Glutamatergic neuron (in vitro differentiated cells): ENCODE data around the gene FBXL17. TPM values are rescaled to one million over a fixed set of nuclear protein-coding genes. Genes with fewer than 3 reads are reported as not detected.

ENCODE experiments used
- DNase-seq: peaks from one replicate; pipeline ENCODE4 v3.0.0; 2022
- H3K27ac Mint-ChIP-seq: one replicate; pipeline ENCODE4 v1.8.0; 2020; ENCODE audit warnings: mild to moderate bottlenecking, mixed read lengths, inconsistent platforms; ENCODE audit not compliant: unreplicated experiment
- H3K27me3 Mint-ChIP-seq: one replicate; pipeline ENCODE4 v1.8.0; 2020; ENCODE audit warnings: mild to moderate bottlenecking, moderate library complexity, mixed read lengths, inconsistent platforms; ENCODE audit not compliant: unreplicated experiment
- H3K36me3 Mint-ChIP-seq: one replicate; pipeline ENCODE4 v1.8.0; 2020; ENCODE audit warnings: mild to moderate bottlenecking, mixed read lengths, inconsistent platforms; ENCODE audit not compliant: unreplicated experiment
- H3K4me1 Mint-ChIP-seq: one replicate; pipeline ENCODE4 v1.8.0; 2020; ENCODE audit warnings: mild to moderate bottlenecking, low read depth, mixed read lengths, inconsistent platforms; ENCODE audit not compliant: unreplicated experiment
- H3K4me3 Mint-ChIP-seq: one replicate; pipeline ENCODE4 v1.8.0; 2020; ENCODE audit warnings: mild to moderate bottlenecking, mixed read lengths, inconsistent platforms; ENCODE audit not compliant: unreplicated experiment
- H3K9me3 Mint-ChIP-seq: one replicate; pipeline ENCODE4 v1.8.0; 2020; ENCODE audit warnings: mild to moderate bottlenecking, moderate library complexity, mixed read lengths, inconsistent platforms; ENCODE audit not compliant: unreplicated experiment
- CTCF ChIP-seq: fragments of 200-600 bp; sonication (generic); IDR thresholded peaks from one replicate; pipeline ENCODE4 v1.5.0; 2021; ENCODE audit not compliant: partially characterized antibody, unreplicated experiment
- total RNA-seq: library from RNA; stranded (reverse); fragmentation: NEBNext Ultra II Directional; extraction: Animal tissue kit (Norgen Biotek cat#: 25700); gene quantifications from one replicate; pipeline ENCODE4 v1.2.1, GENCODE V29; 2021; ENCODE audit not compliant: unreplicated experiment

FBXL17 gene
- total RNA-seq, 1 donor from 2014 or later, result 20.3 TPM

- Mint-ChIP-seq H3K36me3 (no peaks in the 10 kb centered on the region), H3K27me3 (no peaks in the 10 kb centered on the region), H3K4me1 (peaks cover 3% of the 10 kb centered on the region), H3K27ac (no peak overlapping the region), H3K4me3 (no peak overlapping the region), H3K9me3 (peaks cover 2% of the 10 kb centered on the region)
- TF ChIP-seq CTCF, result no peak
- DNase-seq, result no peak
These were observed 122.6 kb downstream of the FBXL17 start for GRCh38 chr5:108259306-108259705.

DNA sequence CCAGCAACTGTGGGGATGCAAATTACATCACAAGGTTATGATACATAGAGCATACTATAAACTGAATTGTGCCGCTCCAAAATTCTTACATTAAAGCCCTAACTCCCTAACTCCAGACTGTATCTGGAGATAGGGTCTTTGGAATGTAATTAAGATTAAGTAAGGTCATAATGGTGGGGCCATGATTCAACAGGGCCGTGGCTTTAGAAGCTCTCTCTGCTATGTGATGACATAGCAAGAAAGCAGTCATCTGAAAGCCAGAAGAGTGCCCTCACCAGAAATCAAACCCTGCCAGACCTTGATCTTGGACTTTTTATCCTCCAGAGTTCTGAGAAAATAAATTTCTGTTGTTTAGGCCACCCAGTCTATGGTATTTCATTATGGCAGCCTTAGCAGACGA lies 123.9 kb downstream of the FBXL17 start:
- Mint-ChIP-seq H3K36me3 (no peaks in the 10 kb centered on the region), H3K4me3 (no peak overlapping the region), H3K9me3 (peaks cover 2% of the 10 kb centered on the region), H3K27ac (no peak overlapping the region), H3K4me1 (peaks cover 3% of the 10 kb centered on the region), H3K27me3 (no peaks in the 10 kb centered on the region)
- DNase-seq, result no peak
- TF ChIP-seq CTCF, result no peak

DNA sequence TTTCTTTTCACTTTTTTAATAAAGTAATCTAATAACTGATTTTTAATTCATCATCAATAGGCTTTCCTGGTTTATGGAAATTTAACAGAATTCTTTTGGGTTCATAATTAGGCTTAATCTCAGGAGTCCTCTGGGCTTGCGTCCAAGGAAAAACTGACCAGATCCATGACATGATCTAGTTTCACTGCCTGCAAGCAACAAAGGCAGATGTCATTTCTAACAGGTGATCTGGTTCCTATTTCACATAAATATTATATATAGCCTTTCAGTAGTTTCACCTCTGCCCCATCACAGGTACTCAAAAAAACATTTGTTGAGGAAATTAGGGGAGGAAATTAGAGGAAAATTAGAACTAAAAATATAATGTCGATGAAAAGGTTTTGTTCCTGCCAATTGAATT lies 126.4 kb downstream of the FBXL17 start:
- no peak for DNase-seq
- H3K4me1 Mint-ChIP-seq, result peaks cover 3% of the 10 kb centered on the region
- no peaks in the 10 kb centered on the region for H3K9me3 Mint-ChIP-seq
- no peak overlapping the region for H3K27ac Mint-ChIP-seq
- H3K4me3 Mint-ChIP-seq, result no peak overlapping the region
- TF ChIP-seq CTCF, result no peak
- H3K36me3 Mint-ChIP-seq, result no peaks in the 10 kb centered on the region
- H3K27me3 Mint-ChIP-seq, result no peaks in the 10 kb centered on the region

- Mint-ChIP-seq H3K27ac (no peak overlapping the region), H3K4me3 (no peak overlapping the region), H3K27me3 (no peaks in the 10 kb centered on the region), H3K4me1 (no peaks in the 10 kb centered on the region), H3K36me3 (no peaks in the 10 kb centered on the region), H3K9me3 (no peaks in the 10 kb centered on the region)
- no peak for TF ChIP-seq CTCF
- DNase-seq, result no peak
These were observed 130.5 kb downstream of the FBXL17 start for GRCh38 chr5:108251350-108251749.

DNA sequence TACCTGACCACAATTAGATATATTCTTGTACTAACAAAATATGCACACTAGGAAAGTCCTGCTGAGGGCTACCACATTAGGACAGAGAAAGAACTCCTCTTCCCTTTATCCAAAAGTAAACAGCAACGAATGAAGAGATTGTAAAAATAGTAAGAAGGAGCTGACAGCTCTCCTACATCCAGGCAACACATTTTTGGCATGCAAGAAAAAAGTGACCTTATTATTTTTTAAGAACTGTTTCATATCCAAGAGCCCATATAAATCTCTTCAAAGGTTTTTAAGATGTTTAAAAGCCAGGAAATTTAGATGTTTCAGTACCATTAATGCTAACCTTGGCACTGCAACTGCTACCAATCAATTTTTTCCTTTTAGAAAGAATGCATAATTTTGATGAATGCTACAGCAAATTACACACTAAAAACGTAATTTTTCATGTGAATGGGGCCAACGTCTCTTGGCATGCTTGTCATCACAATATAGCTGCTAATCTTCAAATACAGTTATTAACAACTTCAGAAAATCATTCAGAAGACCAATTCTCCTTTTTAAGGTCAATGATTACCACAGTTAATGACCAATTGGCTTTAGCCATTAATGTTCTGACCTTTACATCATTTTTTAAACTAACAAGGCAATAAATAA lies 132.0 kb downstream of the FBXL17 start:
- H3K27ac Mint-ChIP-seq, result no peak overlapping the region
- H3K9me3 Mint-ChIP-seq, result no peaks in the 10 kb centered on the region
- no peak for TF ChIP-seq CTCF
- no peak for DNase-seq
- no peaks in the 10 kb centered on the region for H3K27me3 Mint-ChIP-seq
- H3K36me3 Mint-ChIP-seq, result no peaks in the 10 kb centered on the region
- H3K4me1 Mint-ChIP-seq, result no peaks in the 10 kb centered on the region
- no peak overlapping the region for H3K4me3 Mint-ChIP-seq
